ENCODE measurements around the gene GCG.

Gene GCG

GRCh38 chr2:162184359-162184758 lies 32.3 kb upstream of the GCG start:
- Histone ChIP-seq H3K4me3 (replicated peaks; ENCODE audit: insufficient read depth, low read length) (no peak overlapping the region), H3K27me3 (ENCODE audit: insufficient read depth, poor library complexity, severe bottlenecking) (no peaks in the 10 kb centered on the region), H3K27ac (replicated peaks) (no peak overlapping the region)
- TF ChIP-seq REST (IDR thresholded peaks at IDR 0.05; ENCODE audit: insufficient replicate concordance, low read depth) (no peak), GABPA (IDR thresholded peaks at IDR 0.05; ENCODE audit: low read depth) (no peak), SPI1 (IDR thresholded peaks at IDR 0.05; ENCODE audit: borderline replicate concordance, low read depth) (no peak), POLR2AphosphoS5 (IDR thresholded peaks at IDR 0.05; ENCODE audit: low read depth) (no peak)
- TF ChIP-seq, protein P1, sequence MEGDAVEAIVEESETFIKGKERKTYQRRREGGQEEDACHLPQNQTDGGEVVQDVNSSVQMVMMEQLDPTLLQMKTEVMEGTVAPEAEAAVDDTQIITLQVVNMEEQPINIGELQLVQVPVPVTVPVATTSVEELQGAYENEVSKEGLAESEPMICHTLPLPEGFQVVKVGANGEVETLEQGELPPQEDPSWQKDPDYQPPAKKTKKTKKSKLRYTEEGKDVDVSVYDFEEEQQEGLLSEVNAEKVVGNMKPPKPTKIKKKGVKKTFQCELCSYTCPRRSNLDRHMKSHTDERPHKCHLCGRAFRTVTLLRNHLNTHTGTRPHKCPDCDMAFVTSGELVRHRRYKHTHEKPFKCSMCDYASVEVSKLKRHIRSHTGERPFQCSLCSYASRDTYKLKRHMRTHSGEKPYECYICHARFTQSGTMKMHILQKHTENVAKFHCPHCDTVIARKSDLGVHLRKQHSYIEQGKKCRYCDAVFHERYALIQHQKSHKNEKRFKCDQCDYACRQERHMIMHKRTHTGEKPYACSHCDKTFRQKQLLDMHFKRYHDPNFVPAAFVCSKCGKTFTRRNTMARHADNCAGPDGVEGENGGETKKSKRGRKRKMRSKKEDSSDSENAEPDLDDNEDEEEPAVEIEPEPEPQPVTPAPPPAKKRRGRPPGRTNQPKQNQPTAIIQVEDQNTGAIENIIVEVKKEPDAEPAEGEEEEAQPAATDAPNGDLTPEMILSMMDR (IDR thresholded peaks at IDR 0.05; ENCODE audit: insufficient read depth, low read length): no peak
- no peak for DNase-seq (ENCODE audit: low read depth in 1 of 2, low spot score in 1 of 2)

DNA sequence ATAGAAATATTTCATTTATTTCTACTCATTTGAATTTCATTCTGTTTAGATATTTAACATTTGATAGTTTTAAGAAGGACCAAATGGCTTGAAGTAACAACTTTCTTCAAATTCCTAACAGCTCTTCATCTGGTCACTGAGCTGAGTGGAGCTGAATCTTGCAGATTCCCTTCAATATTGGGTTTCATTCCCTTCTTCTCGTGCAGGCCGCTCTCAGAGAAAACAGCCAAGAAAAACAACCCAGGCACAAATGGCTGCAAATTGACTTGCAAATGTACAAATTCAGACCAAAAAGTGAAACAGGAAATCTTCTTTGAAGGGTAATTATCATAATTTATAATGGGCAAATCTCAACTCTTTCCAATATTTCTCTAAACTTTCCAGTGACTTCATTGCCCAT lies 30.3 kb upstream of the GCG start:
- TF ChIP-seq, protein P1 (IDR thresholded peaks at IDR 0.05; ENCODE audit: insufficient read depth, low read length): no peak
- no peak for TF ChIP-seq SPI1 (IDR thresholded peaks at IDR 0.05; ENCODE audit: borderline replicate concordance, low read depth)
- no peak for TF ChIP-seq POLR2AphosphoS5 (IDR thresholded peaks at IDR 0.05; ENCODE audit: low read depth)
- no peak for TF ChIP-seq REST (IDR thresholded peaks at IDR 0.05; ENCODE audit: insufficient replicate concordance, low read depth)
- TF ChIP-seq GABPA (IDR thresholded peaks at IDR 0.05; ENCODE audit: low read depth): no peak
- no peaks in the 10 kb centered on the region for H3K27me3 ChIP-seq (ENCODE audit: insufficient read depth, poor library complexity, severe bottlenecking)
- H3K4me3 ChIP-seq (replicated peaks; ENCODE audit: insufficient read depth, low read length): no peak overlapping the region
- no peak for DNase-seq (ENCODE audit: low read depth in 1 of 2, low spot score in 1 of 2)
- H3K27ac ChIP-seq (replicated peaks): no peak overlapping the region

- TF ChIP-seq GABPA (IDR thresholded peaks at IDR 0.05; ENCODE audit: low read depth) (no peak), REST (IDR thresholded peaks at IDR 0.05; ENCODE audit: insufficient replicate concordance, low read depth) (no peak), SPI1 (IDR thresholded peaks at IDR 0.05; ENCODE audit: borderline replicate concordance, low read depth) (no peak), POLR2AphosphoS5 (IDR thresholded peaks at IDR 0.05; ENCODE audit: low read depth) (no peak)
- TF ChIP-seq, protein P1 (IDR thresholded peaks at IDR 0.05; ENCODE audit: insufficient read depth, low read length): no peak
- Histone ChIP-seq H3K27me3 (ENCODE audit: insufficient read depth, poor library complexity, severe bottlenecking) (peaks cover 5% of the 10 kb centered on the region), H3K4me3 (replicated peaks; ENCODE audit: insufficient read depth, low read length) (no peak overlapping the region), H3K27ac (replicated peaks) (no peak overlapping the region)
- DNase-seq (ENCODE audit: low read depth in 1 of 2, low spot score in 1 of 2): no peak
Measured at GRCh38 chr2:162177301-162177700, 25.3 kb upstream of the GCG start.
